Duodenal mucosa (tissue), 2 donors: ENCODE results near the gene GMPPB.

Source experiments
- H3K27ac ChIP-seq: one replicate; pipeline ENCODE4 v1.7.0; 2013; ENCODE audit warnings: low read depth, low read length
- H3K27me3 ChIP-seq, 2 donors: one replicate each; pipeline ENCODE4 v1.7.0; 2013; ENCODE audit warnings: low read length in 2 of 2, control low read depth in 1 of 2; ENCODE audit not compliant: insufficient read depth in 2 of 2, control insufficient read depth in 1 of 2
- H3K36me3 ChIP-seq, 2 donors: one replicate each; pipeline ENCODE4 v1.7.0; 2013; ENCODE audit warnings: low read length in 2 of 2, control low read depth in 1 of 2; ENCODE audit not compliant: insufficient read depth in 2 of 2, control insufficient read depth in 1 of 2
- H3K4me1 ChIP-seq, 2 donors: one replicate each; pipeline ENCODE4 v1.7.0; 2013; ENCODE audit warnings: low read length in 2 of 2, control low read depth in 1 of 2; ENCODE audit not compliant: insufficient read depth in 2 of 2, control insufficient read depth in 1 of 2
- H3K4me3 ChIP-seq, 2 donors: one replicate each; pipeline ENCODE4 v1.7.0; 2013; ENCODE audit warnings: low read length in 2 of 2, low read depth in 1 of 2
- H3K9ac ChIP-seq, 2 donors: one replicate each; pipeline ENCODE4 v1.7.0; 2013; ENCODE audit warnings: low read length in 2 of 2, low read depth in 1 of 2
- H3K9me3 ChIP-seq, 2 donors: one replicate each; pipeline ENCODE4 v1.7.0; 2013; ENCODE audit warnings: low read length in 2 of 2, control low read depth in 1 of 2; ENCODE audit not compliant: control insufficient read depth in 1 of 2

The GMPPB gene

DNA sequence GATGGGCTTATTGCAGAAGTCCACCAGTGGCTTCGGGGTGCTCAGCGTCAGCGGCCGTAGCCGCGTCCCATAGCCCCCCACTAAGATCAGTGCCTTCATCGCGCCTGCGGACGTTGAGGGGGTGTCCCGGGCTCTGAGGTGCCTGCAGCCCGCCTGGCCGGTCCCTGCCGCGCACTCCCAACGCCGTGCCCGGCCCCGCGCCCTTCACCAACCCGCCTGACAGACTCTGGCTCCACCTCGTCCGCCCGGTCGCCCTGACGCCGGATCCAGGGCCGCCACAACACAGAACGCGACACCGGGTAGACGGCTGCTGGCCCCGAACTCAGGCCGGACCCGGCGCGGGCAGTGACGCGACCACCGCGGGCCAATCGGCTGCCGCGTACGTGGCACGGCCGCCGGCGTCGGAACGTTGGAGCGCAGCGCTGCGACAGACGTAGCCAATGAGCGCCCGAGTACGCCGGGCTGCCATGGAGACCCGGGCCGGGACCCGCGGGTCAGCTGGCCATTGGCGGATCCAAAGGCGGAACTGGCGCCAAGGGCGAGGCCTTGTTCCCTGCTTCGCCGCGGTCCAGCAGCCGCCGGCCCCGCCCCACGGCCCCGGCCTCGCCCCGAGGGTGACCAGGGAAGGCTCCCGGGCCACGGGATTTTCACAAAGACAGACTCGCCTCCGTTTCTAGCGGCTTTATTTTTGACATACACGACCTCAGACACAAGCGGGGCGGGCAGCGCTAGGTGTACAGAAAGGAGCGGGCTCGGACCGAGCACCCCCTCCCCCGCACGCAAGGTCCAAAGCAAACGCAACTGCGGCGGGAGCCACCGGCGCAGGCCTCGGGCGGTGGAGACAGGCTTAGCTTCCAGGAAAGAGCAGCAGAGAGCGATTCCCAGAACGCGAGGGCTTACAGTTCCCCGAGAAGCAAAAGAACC is at the start of gene GMPPB:
TSS of gene GMPPB (minus strand) at position 324 of the 924 bp plus-strand sequence. CDS start at position 99, 225 bp downstream.
- peaks cover 33 to 53% of the 10 kb centered on the region in 2 donors for H3K36me3 ChIP-seq
- H3K4me1 ChIP-seq: peaks cover 69 to 78% of the 10 kb centered on the region in 2 donors
- no peaks in the 10 kb centered on the region for H3K9me3 ChIP-seq

DNA sequence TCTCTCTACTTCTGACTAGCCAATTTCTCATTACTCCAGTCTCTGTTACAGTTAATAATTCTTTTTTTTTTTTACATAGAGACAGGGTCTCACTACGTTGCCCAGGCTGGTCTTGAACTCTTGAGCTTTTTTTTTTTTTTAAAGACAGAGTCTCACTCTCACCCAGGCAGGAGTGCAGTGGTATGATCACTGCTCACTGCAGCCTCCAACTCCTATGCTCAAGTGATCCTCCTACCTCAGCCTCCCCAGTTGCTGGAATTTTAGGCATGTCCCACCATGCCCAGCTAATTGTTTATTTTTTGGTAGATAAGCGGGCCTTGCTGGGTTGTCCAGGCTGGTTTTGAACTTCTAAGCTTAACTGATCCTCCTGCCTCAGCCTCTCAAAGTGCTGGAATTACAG is 49.0 kb upstream of the GMPPB start:
- H3K4me1 ChIP-seq: no peaks in the 10 kb centered on the region
- H3K9ac ChIP-seq: no peak overlapping the region
- H3K36me3 ChIP-seq: peaks cover 0 to 13% of the 10 kb centered on the region in 2 donors
- H3K9me3 ChIP-seq: no peaks in the 10 kb centered on the region
- no peaks in the 10 kb centered on the region for H3K27me3 ChIP-seq
- H3K4me3 ChIP-seq: no peak overlapping the region
- no peak overlapping the region for H3K27ac ChIP-seq

More for the DNA sequence above, at the start of gene GMPPB:
- peak within 1 kb of the TSS; percentile 97 to 99 for H3K9ac ChIP-seq
- H3K4me3 ChIP-seq: peak within 1 kb of the TSS; percentile 91 to 99
- no peaks in the 10 kb centered on the region for H3K27me3 ChIP-seq
- peak within 1 kb of the TSS; percentile 100 for H3K27ac ChIP-seq

DNA sequence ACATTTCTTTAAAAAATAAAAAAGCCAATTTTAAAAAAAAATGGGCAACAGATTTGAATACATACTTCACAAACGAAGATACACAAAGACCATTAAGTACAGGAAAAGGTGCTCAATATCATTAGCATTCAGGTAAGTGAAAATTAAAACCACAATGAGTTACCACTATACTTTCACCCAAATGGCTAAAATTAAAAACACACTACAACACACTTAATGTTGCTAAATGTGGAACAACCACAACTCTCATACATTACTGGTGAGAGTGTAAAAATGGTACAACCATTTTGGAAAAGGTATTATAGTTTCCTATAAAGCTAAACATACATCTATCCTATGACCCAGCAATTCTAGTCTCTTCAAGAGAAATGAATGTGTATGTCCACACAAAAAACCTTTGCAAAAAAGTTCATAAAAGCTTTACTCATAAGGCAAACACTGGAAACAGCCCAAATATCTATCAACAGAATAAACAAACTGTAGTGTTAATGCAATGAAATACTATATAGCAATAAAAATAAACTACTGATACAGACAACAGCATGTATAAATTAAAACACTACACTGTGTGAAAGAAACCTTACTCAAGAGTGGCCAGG is 47.7 kb upstream of the GMPPB start:
- no peak overlapping the region for H3K27ac ChIP-seq
- no peak overlapping the region for H3K4me3 ChIP-seq
- H3K36me3 ChIP-seq: peaks cover 0 to 13% of the 10 kb centered on the region in 2 donors
- no peak overlapping the region for H3K9ac ChIP-seq
- no peaks in the 10 kb centered on the region for H3K9me3 ChIP-seq
- H3K4me1 ChIP-seq: no peaks in the 10 kb centered on the region
- H3K27me3 ChIP-seq: no peaks in the 10 kb centered on the region

DNA sequence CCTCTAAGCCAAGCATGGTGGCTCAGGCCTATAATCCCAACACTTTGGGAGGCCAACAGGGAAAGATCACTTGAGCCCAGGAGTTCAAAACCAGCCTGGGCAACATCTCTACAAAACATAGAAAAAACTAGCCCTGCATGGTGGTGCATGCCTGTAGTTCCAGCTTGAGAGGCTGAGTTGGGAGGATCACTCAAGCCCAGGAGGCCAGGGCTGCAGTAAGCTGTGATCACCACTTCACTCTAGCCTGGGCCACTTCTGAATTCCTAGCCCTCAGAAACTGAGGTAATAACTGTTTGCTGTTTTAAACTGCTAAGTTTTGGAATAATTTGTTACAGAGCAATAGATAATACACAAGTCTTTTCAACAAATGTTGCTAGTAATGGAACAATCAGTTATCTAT is 46.2 kb upstream of the GMPPB start:
- Histone ChIP-seq H3K4me3 (no peak overlapping the region), H3K9me3 (no peaks in the 10 kb centered on the region), H3K27me3 (no peaks in the 10 kb centered on the region), H3K27ac (no peak overlapping the region), H3K9ac (no peak overlapping the region), H3K4me1 (no peaks in the 10 kb centered on the region), H3K36me3 (peaks cover 0 to 10% of the 10 kb centered on the region in 2 donors)

DNA sequence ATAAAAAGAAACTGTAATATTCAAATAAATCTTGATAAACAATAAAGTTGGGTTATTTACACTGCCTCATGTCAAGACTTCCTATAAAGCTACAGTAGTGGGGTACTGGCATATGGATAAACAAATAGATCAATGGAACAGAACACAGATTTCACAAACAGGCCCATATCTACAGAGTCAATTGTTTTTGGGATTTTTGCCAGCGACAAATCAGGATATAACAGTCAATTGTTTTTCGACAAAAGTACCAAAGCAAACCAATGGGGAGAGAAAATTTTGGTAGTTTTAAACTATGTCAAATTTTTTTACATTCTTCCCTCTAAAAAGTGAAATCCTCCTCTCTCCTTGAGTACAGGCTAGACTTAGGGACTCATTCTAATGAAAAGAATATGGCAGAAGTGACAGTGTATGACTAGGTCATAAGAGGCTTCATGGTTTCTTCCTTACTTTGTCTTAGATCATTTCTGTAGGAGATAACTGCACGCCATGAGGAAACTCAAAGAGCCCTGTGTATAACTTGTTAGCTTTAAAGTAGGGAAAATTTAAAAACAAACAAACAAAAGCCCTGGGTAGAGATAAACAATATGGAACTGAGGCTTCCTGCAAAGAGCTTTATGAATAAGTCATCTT is 45.6 kb upstream of the GMPPB start:
- H3K9ac ChIP-seq: no peak overlapping the region
- no peak overlapping the region for H3K4me3 ChIP-seq
- no peak overlapping the region for H3K27ac ChIP-seq
- no peaks in the 10 kb centered on the region for H3K4me1 ChIP-seq
- peaks cover 0 to 10% of the 10 kb centered on the region in 2 donors for H3K36me3 ChIP-seq
- no peaks in the 10 kb centered on the region for H3K27me3 ChIP-seq
- H3K9me3 ChIP-seq: no peaks in the 10 kb centered on the region

DNA sequence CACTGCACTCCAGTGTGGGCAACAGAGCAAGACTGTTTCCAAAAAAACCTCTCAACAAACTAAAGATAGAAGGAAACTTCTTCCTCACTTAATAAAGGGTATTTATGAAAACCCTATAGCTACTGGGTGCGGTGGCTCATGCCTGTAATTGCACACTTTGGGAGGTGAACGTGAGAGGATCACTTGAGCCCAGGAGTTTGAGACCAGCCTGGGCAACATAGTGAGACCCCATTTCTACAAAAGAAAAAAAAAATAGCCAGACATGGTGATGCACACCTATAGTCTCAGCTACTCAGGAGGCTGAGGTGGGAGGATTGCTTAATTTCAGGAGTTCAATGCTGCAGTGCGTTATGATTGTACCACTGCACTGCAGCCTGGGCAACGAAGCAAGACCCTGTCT is 40.2 kb upstream of the GMPPB start:
- Histone ChIP-seq H3K9me3 (no peaks in the 10 kb centered on the region), H3K36me3 (no peaks in the 10 kb centered on the region), H3K9ac (no peak overlapping the region)

DNA sequence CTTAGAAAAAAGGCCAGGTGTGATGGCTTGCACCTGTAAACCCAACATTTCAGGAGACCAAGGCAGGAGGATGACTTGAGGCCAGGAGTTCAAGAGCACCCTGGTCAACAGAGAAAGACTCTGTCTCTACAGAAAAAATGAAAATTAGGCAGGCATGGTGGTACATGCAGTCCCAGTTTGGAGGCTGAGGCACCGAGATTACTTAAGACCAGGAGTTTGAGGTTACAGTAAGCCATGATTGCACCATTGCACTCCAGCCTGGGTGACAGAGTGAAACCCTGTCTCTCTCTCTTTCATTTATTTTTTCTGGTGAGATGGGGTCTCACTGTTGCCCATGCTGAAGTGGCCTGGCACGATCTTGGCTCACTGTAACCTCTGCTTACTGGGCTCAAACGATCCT is 37.9 kb upstream of the GMPPB start:
- Histone ChIP-seq H3K9ac (no peak overlapping the region), H3K27me3 (no peaks in the 10 kb centered on the region), H3K4me3 (no peak overlapping the region), H3K27ac (no peak overlapping the region), H3K9me3 (no peaks in the 10 kb centered on the region), H3K36me3 (no peaks in the 10 kb centered on the region), H3K4me1 (peaks cover 0 to 2% of the 10 kb centered on the region in 2 donors)

More for the DNA sequence above, 40.2 kb upstream of the GMPPB start:
- Histone ChIP-seq H3K4me3 (no peak overlapping the region), H3K27ac (no peak overlapping the region), H3K27me3 (no peaks in the 10 kb centered on the region), H3K4me1 (peaks cover 0 to 2% of the 10 kb centered on the region in 2 donors)

DNA sequence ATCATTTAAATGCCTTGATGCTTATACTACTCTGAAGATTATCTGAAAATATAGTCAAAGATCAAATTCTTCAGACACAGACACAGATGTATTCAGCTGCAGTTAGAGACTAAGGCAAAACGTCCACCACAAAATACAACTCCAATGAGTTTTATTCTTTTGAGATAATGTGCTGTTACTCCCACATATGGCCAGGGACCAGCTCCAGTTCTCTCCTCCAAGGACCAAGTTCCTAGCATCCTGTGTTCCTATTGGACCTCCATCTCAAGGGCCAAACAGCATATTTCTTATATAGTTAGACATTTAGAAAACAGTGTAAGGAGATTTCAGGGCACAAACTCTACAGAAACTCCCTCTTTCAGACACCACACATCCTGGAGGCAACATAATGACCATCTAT is 35.5 kb upstream of the GMPPB start:
- peaks cover 0 to 2% of the 10 kb centered on the region in 2 donors for H3K4me1 ChIP-seq

DNA sequence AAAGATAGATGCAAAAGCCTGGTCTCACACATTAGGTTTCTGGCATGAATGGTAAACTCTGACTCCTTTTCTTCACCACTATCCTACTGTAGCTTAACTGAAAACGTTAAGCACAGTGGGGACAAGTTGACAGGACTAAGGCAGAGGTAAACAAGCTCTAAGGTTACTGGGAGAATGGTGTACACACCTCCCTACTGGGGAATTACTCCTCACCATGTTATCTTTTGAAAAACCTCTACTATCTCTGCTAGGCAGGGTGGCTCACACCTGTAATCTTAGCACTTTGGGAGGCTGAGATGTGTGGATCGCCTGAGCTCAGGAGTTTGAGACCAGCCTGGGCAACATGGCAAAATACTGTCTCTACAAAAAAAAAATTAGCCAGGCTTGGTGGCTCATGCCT is 33.4 kb upstream of the GMPPB start:
- Histone ChIP-seq H3K36me3 (no peaks in the 10 kb centered on the region), H3K9me3 (no peaks in the 10 kb centered on the region), H3K4me1 (peaks cover 0 to 2% of the 10 kb centered on the region in 2 donors), H3K27me3 (no peaks in the 10 kb centered on the region), H3K27ac (no peak overlapping the region), H3K9ac (no peak overlapping the region), H3K4me3 (no peak overlapping the region)

More for the DNA sequence above, 35.5 kb upstream of the GMPPB start:
- H3K36me3 ChIP-seq: no peaks in the 10 kb centered on the region
- H3K9me3 ChIP-seq: no peaks in the 10 kb centered on the region
- H3K9ac ChIP-seq: no peak overlapping the region
- no peak overlapping the region for H3K27ac ChIP-seq
- no peak overlapping the region for H3K4me3 ChIP-seq
- no peaks in the 10 kb centered on the region for H3K27me3 ChIP-seq

DNA sequence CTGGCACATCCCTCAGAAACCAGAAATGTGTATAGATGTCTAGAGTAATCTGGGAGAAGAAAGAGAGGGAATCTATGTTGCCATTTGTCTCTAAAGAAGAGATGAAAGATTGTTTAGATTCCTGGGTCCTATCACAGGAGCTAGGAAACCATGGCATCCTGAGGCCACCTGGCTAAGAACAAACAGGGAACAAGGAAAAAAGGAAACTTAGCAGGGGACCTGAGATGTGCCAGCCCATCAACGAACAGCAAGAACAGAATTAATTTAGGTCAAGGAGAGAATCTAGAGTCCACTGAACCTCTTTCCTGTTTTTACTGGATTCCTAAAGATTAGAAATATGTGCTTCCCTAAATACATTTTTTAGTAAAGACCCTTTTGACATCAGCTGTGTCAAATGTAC is 32.3 kb upstream of the GMPPB start:
- Histone ChIP-seq H3K4me1 (peaks cover 0 to 2% of the 10 kb centered on the region in 2 donors), H3K27ac (no peak overlapping the region), H3K4me3 (no peak overlapping the region), H3K36me3 (no peaks in the 10 kb centered on the region), H3K9ac (no peak overlapping the region), H3K9me3 (no peaks in the 10 kb centered on the region), H3K27me3 (no peaks in the 10 kb centered on the region)
